HepG2 (cell line): ENCODE measurements around the gene PLEKHH1. TPM values are rescaled to one million over a fixed set of nuclear protein-coding genes. Genes with fewer than 3 reads are reported as not detected.

ENCODE experiments used
- ATF7-NPFF ChIP-seq: sonication (generic); formaldehyde crosslinking; IDR thresholded peaks from 2 replicates; pipeline ENCODE4 v1.8.1; 2023; ENCODE audit warnings: mild to moderate bottlenecking, low read depth, missing genetic modification reagents, moderate library complexity
- CREB1 ChIP-seq, 2 experiments: fragments of 450-650 bp in 1 of 2; IDR thresholded peaks; 2 replicates each; pipeline ENCODE4 v1.6.1; 2016 to 2017; ENCODE audit warnings: control low read depth in 1 of 2, mild to moderate bottlenecking in 1 of 2, missing compliant biosample characterization in 1 of 2, missing genetic modification characterization in 1 of 2
- CSRNP1 ChIP-seq: sonication (generic); formaldehyde crosslinking; IDR thresholded peaks from 2 replicates; pipeline ENCODE4 v1.8.1; 2023; ENCODE audit warnings: mild to moderate bottlenecking, missing genetic modification reagents
- DNMT3B ChIP-seq: conservative IDR thresholded peaks from 2 replicates; pipeline ENCODE4 v1.6.1; 2016; ENCODE audit warnings: missing biosample characterization, control low read depth
- FOXA3 ChIP-seq: IDR thresholded peaks from 2 replicates; pipeline ENCODE4 v1.6.1; 2016; ENCODE audit warnings: missing genetic modification reagents, missing compliant biosample characterization
- JDP2 ChIP-seq: sonication (generic); formaldehyde crosslinking; IDR thresholded peaks from 2 replicates; pipeline ENCODE4 v1.8.1; 2022; ENCODE audit warnings: missing genetic modification reagents, borderline replicate concordance
- KLF9 ChIP-seq: IDR thresholded peaks from 2 replicates; pipeline ENCODE4 v1.6.1; 2016; ENCODE audit warnings: low read depth
- MAFF ChIP-seq: IDR thresholded peaks from 2 replicates; pipeline ENCODE4 v1.6.1; 2011; ENCODE audit warnings: low read depth, low read length, improper control_type of control experiment
- MEIS2 ChIP-seq: sonication (generic); formaldehyde crosslinking; IDR thresholded peaks from 2 replicates; pipeline ENCODE4 v1.9.0; 2021; ENCODE audit warnings: mild to moderate bottlenecking, missing genetic modification reagents
- RBFOX2 ChIP-seq: fragments of 200-400 bp; formaldehyde crosslinking; IDR thresholded peaks from 2 replicates; pipeline ENCODE4 v1.6.1; 2017; ENCODE audit warnings: low read depth, mild to moderate bottlenecking, low read length
- SAP130 ChIP-seq: IDR thresholded peaks from 2 replicates; pipeline ENCODE4 v1.6.1; 2016; ENCODE audit warnings: low read depth
- SIN3A ChIP-seq: IDR thresholded peaks from 2 replicates; pipeline ENCODE4 v1.6.1; 2011; ENCODE audit warnings: low read depth, mild to moderate bottlenecking, control low read depth, low read length, borderline replicate concordance
- TBL1XR1 ChIP-seq: fragments of 150-350 bp; IDR thresholded peaks from 2 replicates; pipeline ENCODE4 v1.6.1; 2014; ENCODE audit warnings: borderline replicate concordance, low read length; ENCODE audit not compliant: partially characterized antibody
- TCF7 ChIP-seq: sonication (generic); IDR thresholded peaks from 2 replicates; pipeline ENCODE4 v1.6.1; 2016; ENCODE audit warnings: antibody characterized with exemption, low read depth
- ZBTB7A ChIP-seq: sonication (generic); formaldehyde crosslinking; IDR thresholded peaks from 2 replicates; pipeline ENCODE4 v1.8.0; 2022; ENCODE audit warnings: mild to moderate bottlenecking, missing genetic modification reagents
- ZNF264 ChIP-seq: sonication (generic); formaldehyde crosslinking; IDR thresholded peaks from 2 replicates; pipeline ENCODE4 v1.4.0; 2020; ENCODE audit warnings: missing genetic modification reagents
- ZNF549 ChIP-seq: sonication (generic); formaldehyde crosslinking; IDR thresholded peaks from 2 replicates; pipeline ENCODE4 v1.5.0; 2020; ENCODE audit warnings: missing genetic modification reagents
- ZNF598 ChIP-seq: sonication (generic); formaldehyde crosslinking; IDR thresholded peaks from 2 replicates; pipeline ENCODE4 v1.5.1; 2020; ENCODE audit warnings: mild to moderate bottlenecking, missing genetic modification reagents, borderline replicate concordance
- ZNF772 ChIP-seq: sonication (generic); formaldehyde crosslinking; IDR thresholded peaks from 2 replicates; pipeline ENCODE4 v1.5.0; 2020; ENCODE audit warnings: mild to moderate bottlenecking, missing genetic modification reagents
- ZNF784 ChIP-seq: sonication (generic); formaldehyde crosslinking; IDR thresholded peaks from 2 replicates; pipeline ENCODE4 v1.5.1; 2020; ENCODE audit warnings: missing genetic modification reagents, mild to moderate bottlenecking, borderline replicate concordance
- polyA plus RNA-seq, 8 experiments: library from polyadenylated mRNA; depleted of rRNA in 3 of 8; stranded (reverse) in 7 of 8; unstranded in 1 of 8; fragments of >200 nt; fragmentation: Illumina TruSeq in 4 of 8; extraction: Trizol in 4 of 8; gene quantifications; 2 replicates each; pipeline versions ENCODE4 v1.2.1 to v1.2.3, GENCODE V29; 2011 to 2016; ENCODE audit warnings: low read depth in 4 of 8, missing spikeins in 1 of 8, mixed read lengths in 1 of 8; ENCODE audit not compliant: insufficient read depth in 1 of 8
- total RNA-seq, 5 experiments: library from RNA; depleted of rRNA; stranded (reverse); fragments of >200 nt; fragmentation: Illumina TruSeq; extraction: Trizol; gene quantifications; 2 replicates each; pipeline ENCODE4 v1.2.3, GENCODE V29; 2016; ENCODE audit warnings: low read depth in 1 of 5
- TF ChIP-seq, protein P1 (sequence below): sonication (generic); formaldehyde crosslinking; IDR thresholded peaks from 2 replicates; pipeline ENCODE4 v1.5.1; 2020; ENCODE audit warnings: mild to moderate bottlenecking, missing genetic modification reagents, moderate library complexity
- TF ChIP-seq, protein P2 (sequence below): sonication (generic); formaldehyde crosslinking; conservative IDR thresholded peaks from 2 replicates; pipeline ENCODE4 v1.4.0; 2020; ENCODE audit warnings: missing genetic modification reagents

Gene PLEKHH1
- total and polyA plus RNA-seq, 2 of the 13 experiments (the other 11 are each of a cell fraction or from before 2014, with no cell fraction given) = 8.6 to 15.8 TPM

DNA sequence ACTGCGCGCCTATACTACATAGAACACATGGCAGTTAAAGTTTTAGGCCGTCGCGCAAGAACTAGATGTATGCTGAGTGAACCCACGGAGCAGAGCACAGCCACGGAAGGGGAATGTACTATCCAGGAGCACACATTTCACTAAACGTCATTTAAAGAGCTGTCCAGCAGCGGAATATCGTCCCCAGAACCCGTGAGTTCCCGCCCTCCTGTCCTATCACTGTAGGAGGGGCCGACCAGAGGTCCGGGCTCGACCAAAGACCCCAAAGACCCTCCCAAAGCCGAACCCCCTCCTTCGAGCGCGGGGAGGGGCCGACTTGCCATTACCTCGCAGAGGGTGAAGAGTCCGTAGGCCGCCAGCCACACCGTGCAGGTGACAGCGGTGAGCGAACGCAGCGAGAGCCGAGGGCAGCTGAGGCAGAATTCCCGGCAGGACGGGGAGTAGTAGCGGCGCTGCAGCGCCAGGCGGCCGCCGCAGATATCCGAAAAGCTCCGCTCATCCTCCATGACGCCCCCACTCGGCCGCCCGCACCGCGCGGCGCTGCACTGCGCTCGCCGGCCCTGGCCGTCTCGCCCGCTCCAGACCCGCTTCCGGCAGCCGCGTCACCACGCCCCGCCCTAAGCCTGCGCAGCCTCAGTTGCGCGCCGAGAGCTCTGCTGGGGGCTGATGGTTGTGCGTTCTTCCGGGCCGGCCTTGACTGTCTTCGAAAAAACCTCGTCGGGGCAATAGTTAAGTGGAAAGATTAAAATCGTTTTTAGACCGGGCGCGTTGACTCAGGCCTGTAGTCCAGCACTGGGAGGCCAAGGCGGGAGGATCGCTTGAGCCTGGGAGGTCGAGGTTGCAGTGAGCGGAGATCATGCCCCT lies 66.8 kb downstream of the PLEKHH1 start, which contains the start of gene PIGH (continued):
- peak; percentile 58; the same call in 1 of the 2 replicates for TF ChIP-seq CSRNP1 (CRISPR knock-in tag)
- TF ChIP-seq ATF7-NPFF = peak; percentile 86
- TF ChIP-seq DNMT3B (CRISPR knock-in tag) = no peak
- TF ChIP-seq MAFF = no peak
- peak; percentile 65 for TF ChIP-seq MEIS2
- TF ChIP-seq ZNF772 = peak; percentile 53; the same call in 1 of the 2 replicates
- no peak for TF ChIP-seq TBL1XR1
- TF ChIP-seq TCF7 = no peak
- TF ChIP-seq RBFOX2 = peak; percentile 92
- TF ChIP-seq, protein P1, sequence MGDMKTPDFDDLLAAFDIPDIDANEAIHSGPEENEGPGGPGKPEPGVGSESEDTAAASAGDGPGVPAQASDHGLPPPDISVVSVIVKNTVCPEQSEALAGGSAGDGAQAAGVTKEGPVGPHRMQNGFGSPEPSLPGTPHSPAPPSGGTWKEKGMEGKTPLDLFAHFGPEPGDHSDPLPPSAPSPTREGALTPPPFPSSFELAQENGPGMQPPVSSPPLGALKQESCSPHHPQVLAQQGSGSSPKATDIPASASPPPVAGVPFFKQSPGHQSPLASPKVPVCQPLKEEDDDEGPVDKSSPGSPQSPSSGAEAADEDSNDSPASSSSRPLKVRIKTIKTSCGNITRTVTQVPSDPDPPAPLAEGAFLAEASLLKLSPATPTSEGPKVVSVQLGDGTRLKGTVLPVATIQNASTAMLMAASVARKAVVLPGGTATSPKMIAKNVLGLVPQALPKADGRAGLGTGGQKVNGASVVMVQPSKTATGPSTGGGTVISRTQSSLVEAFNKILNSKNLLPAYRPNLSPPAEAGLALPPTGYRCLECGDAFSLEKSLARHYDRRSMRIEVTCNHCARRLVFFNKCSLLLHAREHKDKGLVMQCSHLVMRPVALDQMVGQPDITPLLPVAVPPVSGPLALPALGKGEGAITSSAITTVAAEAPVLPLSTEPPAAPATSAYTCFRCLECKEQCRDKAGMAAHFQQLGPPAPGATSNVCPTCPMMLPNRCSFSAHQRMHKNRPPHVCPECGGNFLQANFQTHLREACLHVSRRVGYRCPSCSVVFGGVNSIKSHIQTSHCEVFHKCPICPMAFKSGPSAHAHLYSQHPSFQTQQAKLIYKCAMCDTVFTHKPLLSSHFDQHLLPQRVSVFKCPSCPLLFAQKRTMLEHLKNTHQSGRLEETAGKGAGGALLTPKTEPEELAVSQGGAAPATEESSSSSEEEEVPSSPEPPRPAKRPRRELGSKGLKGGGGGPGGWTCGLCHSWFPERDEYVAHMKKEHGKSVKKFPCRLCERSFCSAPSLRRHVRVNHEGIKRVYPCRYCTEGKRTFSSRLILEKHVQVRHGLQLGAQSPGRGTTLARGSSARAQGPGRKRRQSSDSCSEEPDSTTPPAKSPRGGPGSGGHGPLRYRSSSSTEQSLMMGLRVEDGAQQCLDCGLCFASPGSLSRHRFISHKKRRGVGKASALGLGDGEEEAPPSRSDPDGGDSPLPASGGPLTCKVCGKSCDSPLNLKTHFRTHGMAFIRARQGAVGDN (CRISPR knock-in tag) = peak; percentile 96
- peak; percentile 87; the same call in 1 of the 2 replicates for TF ChIP-seq ZNF598 (CRISPR knock-in tag)
- TF ChIP-seq ZBTB7A = 0 out of 2 replicates have a peak, but pooled peaks have one; percentile 66
- TF ChIP-seq SAP130 (CRISPR knock-in tag) = peak; percentile 91
- no peak for TF ChIP-seq KLF9 (CRISPR knock-in tag)
- peak; percentile 89 for TF ChIP-seq CREB1 (IDR thresholded peaks at IDR 0.05)
- peak; percentile 13; the same call in 1 of the 2 replicates for TF ChIP-seq CREB1 (CRISPR knock-in tag; IDR thresholded peaks at IDR 0.05)
- TF ChIP-seq ZNF784 (CRISPR knock-in tag) = peak; percentile 92
- TF ChIP-seq ZNF264 = peak; percentile 0; the same call in 1 of the 2 replicates
- peak; percentile 69; the same call in 1 of the 2 replicates for TF ChIP-seq SIN3A
- no peak for TF ChIP-seq JDP2 (CRISPR knock-in tag)
- TF ChIP-seq ZNF549 (CRISPR knock-in tag) = no peak
- peak; percentile 32; the same call in 1 of the 2 replicates for TF ChIP-seq FOXA3 (CRISPR knock-in tag)
- TF ChIP-seq, protein P2, sequence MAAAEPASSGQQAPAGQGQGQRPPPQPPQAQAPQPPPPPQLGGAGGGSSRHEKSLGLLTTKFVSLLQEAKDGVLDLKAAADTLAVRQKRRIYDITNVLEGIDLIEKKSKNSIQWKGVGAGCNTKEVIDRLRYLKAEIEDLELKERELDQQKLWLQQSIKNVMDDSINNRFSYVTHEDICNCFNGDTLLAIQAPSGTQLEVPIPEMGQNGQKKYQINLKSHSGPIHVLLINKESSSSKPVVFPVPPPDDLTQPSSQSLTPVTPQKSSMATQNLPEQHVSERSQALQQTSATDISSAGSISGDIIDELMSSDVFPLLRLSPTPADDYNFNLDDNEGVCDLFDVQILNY (CRISPR knock-in tag) = peak; percentile 52; the same call in 1 of the 2 replicates
